ENCODE results near the gene ATP5F1D.

ATP5F1D gene

GRCh38 chr19:1248139-1248785, 6.7 kb downstream of the ATP5F1D start, which contains the start of gene MIDN:
TSS of gene MIDN (plus strand) at chr19:1248583. CDS start at chr19:1250297, 1,714 bp downstream.
- DNase-seq: peak; percentile 79

- DNase-seq: peak; percentile 89
These were observed 7.3 kb downstream of the ATP5F1D start for GRCh38 chr19:1248786-1249297.

- DNase-seq: peak; percentile 90
These were observed 7.9 kb downstream of the ATP5F1D start for GRCh38 chr19:1249298-1249989.

GRCh38 chr19:1249990-1250436, 8.5 kb downstream of the ATP5F1D start:
- no peak for DNase-seq

- DNase-seq: no peak
These were observed 9.1 kb downstream of the ATP5F1D start for GRCh38 chr19:1250437-1251260.

- DNase-seq: peak; percentile 60
These were observed 10.0 kb downstream of the ATP5F1D start for GRCh38 chr19:1251330-1252220.

GRCh38 chr19:1252221-1252820, 10.8 kb downstream of the ATP5F1D start:
- DNase-seq: peak; percentile 65

GRCh38 chr19:1252821-1253513, 11.4 kb downstream of the ATP5F1D start:
- DNase-seq: peak; percentile 64

GRCh38 chr19:1253514-1254080, 12.0 kb downstream of the ATP5F1D start:
- no peak for DNase-seq

GRCh38 chr19:1254081-1254527, 12.6 kb downstream of the ATP5F1D start:
- DNase-seq: no peak

GRCh38 chr19:1254530-1255185, 13.1 kb downstream of the ATP5F1D start:
- DNase-seq: no peak

- DNase-seq: no peak
These were observed 13.9 kb downstream of the ATP5F1D start for GRCh38 chr19:1255186-1256161.

GRCh38 chr19:1256646-1257474, 15.3 kb downstream of the ATP5F1D start:
- no peak for DNase-seq

GRCh38 chr19:1257475-1258162, 16.1 kb downstream of the ATP5F1D start:
- DNase-seq: no peak

GRCh38 chr19:1258163-1258492, 16.6 kb downstream of the ATP5F1D start:
- no peak for DNase-seq

- DNase-seq: no peak
These were observed 17.2 kb downstream of the ATP5F1D start for GRCh38 chr19:1258707-1259205.

- peak; percentile 72 for DNase-seq
These were observed 17.8 kb downstream of the ATP5F1D start for GRCh38 chr19:1259206-1259875.

Measured in activated CD4-positive, CD25-positive, alpha-beta regulatory T cell treated with anti-CD3 and anti-CD28 coated beads, Interleukin-2, amount 50 U/mL, for 72 hours (primary cell).